Ammon's horn (tissue), 1 donor: ENCODE results near the gene VDAC2.

Experiments used
- DNase-seq: peaks from one replicate; pipeline ENCODE4 v3.0.0-alpha.2; 2016; ENCODE audit warnings: low spot score

Gene VDAC2

GRCh38 chr10:75230600-75231038 lies 20.0 kb downstream of the VDAC2 start:
- DNase-seq, result peak; percentile 94

GRCh38 chr10:75231672-75232581 lies 21.3 kb downstream of the VDAC2 start:
- no peak for DNase-seq

- peak; percentile 25 for DNase-seq
These were observed 22.9 kb downstream of the VDAC2 start for GRCh38 chr10:75233444-75234016.

GRCh38 chr10:75234017-75234682 lies 23.6 kb downstream of the VDAC2 start:
- peak; percentile 82 for DNase-seq

- DNase-seq, result no peak
These were observed 24.2 kb downstream of the VDAC2 start for GRCh38 chr10:75234683-75235374.

- peak; percentile 89 for DNase-seq
These were observed 25.0 kb downstream of the VDAC2 start, which contains the start of gene COMTD1 for GRCh38 chr10:75235375-75236177. TSS of gene COMTD1 (minus strand) at chr10:75235957. CDS start at chr10:75235928, 29 bp downstream.

GRCh38 chr10:75236178-75236825 lies 25.7 kb downstream of the VDAC2 start:
- DNase-seq, result no peak

GRCh38 chr10:75238182-75239095 lies 27.8 kb downstream of the VDAC2 start:
- DNase-seq, result no peak

- no peak for DNase-seq
These were observed 28.6 kb downstream of the VDAC2 start for GRCh38 chr10:75239096-75239790.

- DNase-seq, result no peak
These were observed 29.9 kb downstream of the VDAC2 start for GRCh38 chr10:75240329-75241076.

GRCh38 chr10:75243426-75243825 lies 32.8 kb downstream of the VDAC2 start:
- no peak for DNase-seq

GRCh38 chr10:75244487-75245353 lies 34.1 kb downstream of the VDAC2 start:
- DNase-seq, result no peak

- DNase-seq, result no peak
These were observed 35.0 kb downstream of the VDAC2 start for GRCh38 chr10:75245354-75246250.

- no peak for DNase-seq
These were observed 35.9 kb downstream of the VDAC2 start for GRCh38 chr10:75246506-75246905.

GRCh38 chr10:75247797-75248196 lies 37.2 kb downstream of the VDAC2 start:
- no peak for DNase-seq

- no peak for DNase-seq
These were observed 40.3 kb downstream of the VDAC2 start for GRCh38 chr10:75250934-75251333.
